ENCODE results near the gene ACKR2.

- TF ChIP-seq CTCF (IDR thresholded peaks at IDR 0.05; ENCODE audit: poor library complexity) (no peak), EZH2phosphoT487 (IDR thresholded peaks at IDR 0.05; ENCODE audit: low read depth, severe bottlenecking, unreplicated experiment) (no peak)
These were observed 35.6 kb downstream of the ACKR2 start for GRCh38 chr3:42844815-42845214.

All from hepatocyte (in vitro differentiated cells).